GM21381 (cell line): Measurements from ENCODE around the gene NFATC2IP.
"Not testable (repeated sequence)": the region's sequence is repeated elsewhere in the genome, so short reads cannot be mapped to it uniquely, and the experiment has no call there.

Experiments
- ATAC-seq: cut with Tn5 transposase; IDR thresholded peaks from one replicate; pipeline ENCODE4 v1.9.1; 2021; ENCODE audit warnings: mild to moderate bottlenecking, moderate library complexity; ENCODE audit not compliant: unreplicated experiment

The NFATC2IP gene

DNA sequence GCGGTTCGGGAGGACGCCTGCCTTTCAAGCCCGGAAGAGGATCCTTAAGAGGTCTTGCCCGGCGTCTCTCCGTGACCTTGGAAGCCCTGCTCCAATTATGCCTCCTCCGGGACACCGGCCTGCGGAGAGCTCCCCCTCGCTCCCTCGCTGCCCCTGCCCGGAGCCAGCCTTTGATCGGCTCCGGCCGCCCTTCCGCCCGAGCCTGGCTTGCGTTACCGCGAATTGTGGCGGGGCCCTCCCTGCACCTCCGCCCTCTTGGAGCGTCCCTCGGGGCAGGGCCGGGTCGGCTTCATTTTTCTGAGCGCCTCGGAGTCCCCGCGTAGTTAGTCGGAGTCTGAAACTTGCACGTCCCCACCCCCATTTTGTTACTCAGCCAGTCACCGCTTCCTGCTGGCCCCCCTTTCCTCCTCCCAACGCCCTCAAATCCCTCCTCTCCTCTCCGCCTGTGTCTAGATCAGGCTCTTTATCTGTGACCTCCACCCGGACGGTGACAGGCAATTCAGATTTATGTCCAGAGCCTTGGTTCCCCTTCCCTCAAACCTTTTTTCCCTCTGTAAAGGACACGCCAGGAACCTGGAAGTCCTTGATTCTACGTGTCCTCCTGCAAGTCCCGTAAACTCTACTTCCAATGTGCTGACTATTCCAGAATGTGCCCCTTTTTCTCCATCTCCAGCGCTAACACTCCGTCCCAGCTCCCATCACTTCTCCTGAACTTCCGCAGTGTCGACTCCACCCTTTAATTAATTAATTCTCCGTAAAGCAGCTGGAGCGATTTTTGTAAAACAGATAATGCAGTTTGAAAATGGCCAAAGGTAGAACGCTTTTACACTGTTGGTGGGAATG is 25.1 kb upstream of the NFATC2IP start:
- ATAC-seq, result peak; percentile 38

DNA sequence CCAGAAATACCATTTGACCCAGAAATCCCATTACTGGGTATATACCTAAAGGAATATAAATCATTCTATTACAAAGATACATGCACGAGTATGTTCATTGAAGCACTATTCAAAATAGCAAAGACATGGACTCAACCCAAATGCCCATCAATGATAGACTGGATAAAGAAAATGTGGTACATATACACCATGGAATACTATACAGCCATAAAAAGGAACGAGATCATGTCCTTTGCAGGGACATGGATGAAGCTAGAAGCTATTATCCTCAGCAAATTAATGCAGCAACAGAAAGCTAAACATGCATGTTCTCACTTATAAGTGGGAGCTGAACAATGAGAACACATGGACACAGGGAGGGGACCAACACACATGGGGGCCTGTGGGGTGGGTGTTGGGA is 24.5 kb upstream of the NFATC2IP start:
- not testable (repeated sequence) for ATAC-seq

DNA sequence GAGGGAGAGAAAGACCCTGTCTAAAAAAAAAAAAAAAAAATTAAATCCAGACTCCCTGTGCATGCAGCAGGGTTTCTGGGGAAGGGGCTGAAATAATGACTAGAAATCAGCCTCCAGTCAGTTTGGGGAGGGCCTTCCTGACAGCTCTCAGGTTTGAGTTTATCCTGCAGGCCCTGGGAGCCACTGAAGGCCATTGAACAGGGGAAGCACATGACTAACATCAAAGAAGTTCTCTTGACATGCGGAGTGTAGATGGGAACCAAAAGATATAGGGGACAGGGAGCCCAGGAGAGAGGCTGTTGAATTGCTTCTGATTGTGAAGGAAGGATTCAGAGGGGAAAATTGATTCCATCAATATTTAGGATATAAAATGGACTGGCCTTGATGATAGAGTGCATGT is 22.9 kb upstream of the NFATC2IP start:
- ATAC-seq, result no peak

DNA sequence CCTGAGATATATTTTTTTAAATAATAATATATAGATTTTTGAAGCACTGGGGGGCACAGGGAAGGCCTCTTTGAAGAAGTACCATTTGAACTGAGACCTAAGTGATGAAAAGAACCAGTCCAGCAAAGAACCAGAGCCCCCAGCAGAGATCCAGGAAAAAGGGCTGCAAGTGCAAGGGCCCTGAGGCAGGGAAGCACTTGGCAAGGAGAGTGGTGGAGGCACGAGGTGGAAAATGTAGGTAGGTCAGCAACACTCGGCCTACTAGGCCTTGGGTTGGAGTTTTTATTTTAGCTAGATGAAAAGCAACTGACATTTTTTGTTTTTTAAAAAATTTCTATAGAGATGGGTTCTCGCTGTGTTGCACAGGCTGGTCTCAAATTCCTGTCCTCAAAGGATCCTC is 20.5 kb upstream of the NFATC2IP start:
- ATAC-seq, result no peak

DNA sequence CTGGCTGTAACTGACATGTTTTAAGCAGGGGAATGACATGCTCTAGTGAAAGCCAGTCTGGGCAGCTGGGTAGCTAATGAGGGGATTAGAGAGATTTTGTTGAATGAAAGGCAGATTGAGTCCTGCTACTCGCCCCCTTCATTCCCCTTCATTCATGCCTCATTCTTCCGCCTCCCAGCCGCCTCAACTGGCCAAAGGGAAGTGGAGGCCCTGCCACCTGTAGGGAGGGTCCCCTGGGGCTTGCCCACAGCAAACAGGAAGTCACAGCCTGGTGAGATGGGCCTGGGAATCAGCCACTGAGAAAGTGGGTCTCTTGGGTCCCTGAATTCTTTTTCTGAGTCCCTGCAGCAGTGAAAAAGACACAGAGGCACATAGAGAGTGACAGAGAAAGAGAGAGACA is 20.1 kb upstream of the NFATC2IP start:
- peak; percentile 47 for ATAC-seq

DNA sequence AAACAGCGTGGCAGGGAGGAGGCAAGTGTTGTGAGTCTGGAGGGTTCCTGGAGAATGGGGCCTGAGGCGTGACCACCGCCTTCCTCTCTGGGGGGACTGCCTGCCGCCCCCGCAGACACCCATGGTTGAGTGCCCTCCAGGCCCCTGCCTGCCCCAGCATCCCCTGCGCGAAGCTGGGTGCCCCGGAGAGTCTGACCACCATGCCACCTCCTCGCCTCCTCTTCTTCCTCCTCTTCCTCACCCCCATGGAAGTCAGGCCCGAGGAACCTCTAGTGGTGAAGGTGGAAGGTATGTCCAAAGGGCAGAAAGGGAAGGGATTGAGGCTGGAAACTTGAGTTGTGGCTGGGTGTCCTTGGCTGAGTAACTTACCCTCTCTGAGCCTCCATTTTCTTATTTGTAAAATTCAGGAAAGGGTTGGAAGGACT is 18.9 kb upstream of the NFATC2IP start, which contains the start of gene CD19:
CD19 (plus strand) TSS at position 171 of the 425 bp plus-strand sequence; CDS start at position 201, 30 bp downstream.
- ATAC-seq, result no peak

DNA sequence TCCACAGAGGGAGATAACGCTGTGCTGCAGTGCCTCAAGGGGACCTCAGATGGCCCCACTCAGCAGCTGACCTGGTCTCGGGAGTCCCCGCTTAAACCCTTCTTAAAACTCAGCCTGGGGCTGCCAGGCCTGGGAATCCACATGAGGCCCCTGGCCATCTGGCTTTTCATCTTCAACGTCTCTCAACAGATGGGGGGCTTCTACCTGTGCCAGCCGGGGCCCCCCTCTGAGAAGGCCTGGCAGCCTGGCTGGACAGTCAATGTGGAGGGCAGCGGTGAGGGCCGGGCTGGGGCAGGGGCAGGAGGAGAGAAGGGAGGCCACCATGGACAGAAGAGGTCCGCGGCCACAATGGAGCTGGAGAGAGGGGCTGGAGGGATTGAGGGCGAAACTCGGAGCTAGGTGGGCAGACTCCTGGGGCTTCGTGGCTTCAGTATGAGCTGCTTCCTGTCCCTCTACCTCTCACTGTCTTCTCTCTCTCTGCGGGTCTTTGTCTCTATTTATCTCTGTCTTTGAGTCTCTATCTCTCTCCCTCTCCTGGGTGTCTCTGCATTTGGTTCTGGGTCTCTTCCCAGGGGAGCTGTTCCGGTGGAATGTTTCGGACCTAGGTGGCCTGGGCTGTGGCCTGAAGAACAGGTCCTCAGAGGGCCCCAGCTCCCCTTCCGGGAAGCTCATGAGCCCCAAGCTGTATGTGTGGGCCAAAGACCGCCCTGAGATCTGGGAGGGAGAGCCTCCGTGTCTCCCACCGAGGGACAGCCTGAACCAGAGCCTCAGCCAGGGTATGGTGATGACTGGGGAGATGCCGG is 18.2 kb upstream of the NFATC2IP start:
- no peak for ATAC-seq

DNA sequence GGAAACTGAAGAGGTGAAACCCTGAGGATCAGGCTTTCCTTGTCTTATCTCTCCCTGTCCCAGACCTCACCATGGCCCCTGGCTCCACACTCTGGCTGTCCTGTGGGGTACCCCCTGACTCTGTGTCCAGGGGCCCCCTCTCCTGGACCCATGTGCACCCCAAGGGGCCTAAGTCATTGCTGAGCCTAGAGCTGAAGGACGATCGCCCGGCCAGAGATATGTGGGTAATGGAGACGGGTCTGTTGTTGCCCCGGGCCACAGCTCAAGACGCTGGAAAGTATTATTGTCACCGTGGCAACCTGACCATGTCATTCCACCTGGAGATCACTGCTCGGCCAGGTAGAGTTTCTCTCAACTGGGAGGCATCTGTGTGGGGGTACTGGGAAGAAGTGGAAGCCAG is 17.6 kb upstream of the NFATC2IP start:
- no peak for ATAC-seq

DNA sequence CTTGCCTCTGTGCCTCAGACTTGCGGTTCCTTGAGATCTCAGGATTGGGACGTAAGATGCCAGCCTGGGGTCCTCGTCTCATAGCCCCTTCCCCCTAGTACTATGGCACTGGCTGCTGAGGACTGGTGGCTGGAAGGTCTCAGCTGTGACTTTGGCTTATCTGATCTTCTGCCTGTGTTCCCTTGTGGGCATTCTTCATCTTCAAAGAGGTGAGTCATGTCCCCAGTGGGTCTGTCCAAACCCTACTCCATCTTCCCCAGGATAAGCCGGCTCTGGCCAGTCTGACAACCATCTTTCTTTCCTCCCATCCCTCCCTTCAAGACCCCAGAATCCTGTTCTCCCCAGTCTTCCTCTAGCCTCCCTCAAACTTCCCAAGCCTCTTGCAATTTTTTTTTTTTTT is 15.4 kb upstream of the NFATC2IP start:
- ATAC-seq, result no peak

DNA sequence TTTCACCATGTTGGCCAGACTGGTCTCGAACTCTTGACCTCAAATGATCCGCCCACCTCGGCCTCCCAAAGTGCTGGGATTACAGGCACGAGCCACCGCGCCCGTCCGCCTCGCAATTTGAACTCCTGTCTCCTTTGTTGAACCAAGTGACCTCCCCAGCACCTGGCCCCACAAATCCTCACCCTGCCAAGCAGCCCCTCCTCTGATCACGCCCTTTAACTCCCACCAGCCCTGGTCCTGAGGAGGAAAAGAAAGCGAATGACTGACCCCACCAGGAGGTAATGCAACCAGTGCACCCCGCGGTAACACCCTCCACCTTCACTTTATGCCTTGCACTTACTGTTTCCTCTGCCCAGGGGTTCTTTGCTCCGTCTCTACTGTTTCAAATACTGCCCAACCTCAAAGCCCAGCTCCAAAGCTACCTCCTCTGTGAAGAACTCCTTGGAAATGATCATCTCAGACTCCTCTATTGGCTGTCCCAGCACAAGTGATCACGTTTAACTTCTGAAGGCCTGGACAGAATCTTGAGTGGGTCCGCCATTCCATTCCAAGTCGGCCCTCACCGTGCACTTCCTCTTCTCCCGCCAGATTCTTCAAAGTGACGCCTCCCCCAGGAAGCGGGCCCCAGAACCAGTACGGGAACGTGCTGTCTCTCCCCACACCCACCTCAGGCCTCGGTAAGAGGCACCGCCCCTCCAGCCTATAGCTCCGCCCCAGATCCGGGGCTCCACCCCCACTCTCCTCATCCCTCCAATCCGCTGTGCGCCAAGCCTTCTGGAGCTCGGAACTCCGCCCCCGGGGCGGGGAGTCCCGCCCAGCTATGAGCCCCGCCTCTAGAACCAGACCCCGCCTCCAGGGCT is 14.6 kb upstream of the NFATC2IP start:
- peak; percentile 72 for ATAC-seq

DNA sequence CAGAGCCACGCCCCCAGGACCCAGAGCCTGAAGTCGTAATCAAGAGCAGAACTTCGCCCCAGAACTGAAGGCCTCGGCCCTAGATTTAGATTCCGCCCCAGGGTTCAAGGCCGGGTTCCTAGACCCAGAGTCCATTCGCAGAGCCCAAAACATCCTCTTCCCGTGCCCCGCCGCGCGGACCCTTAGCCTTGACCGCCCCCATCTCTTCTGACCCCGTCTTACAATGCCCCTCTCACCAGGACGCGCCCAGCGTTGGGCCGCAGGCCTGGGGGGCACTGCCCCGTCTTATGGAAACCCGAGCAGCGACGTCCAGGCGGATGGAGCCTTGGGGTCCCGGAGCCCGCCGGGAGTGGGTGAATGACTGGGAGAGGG is 14.0 kb upstream of the NFATC2IP start:
- no peak for ATAC-seq

DNA sequence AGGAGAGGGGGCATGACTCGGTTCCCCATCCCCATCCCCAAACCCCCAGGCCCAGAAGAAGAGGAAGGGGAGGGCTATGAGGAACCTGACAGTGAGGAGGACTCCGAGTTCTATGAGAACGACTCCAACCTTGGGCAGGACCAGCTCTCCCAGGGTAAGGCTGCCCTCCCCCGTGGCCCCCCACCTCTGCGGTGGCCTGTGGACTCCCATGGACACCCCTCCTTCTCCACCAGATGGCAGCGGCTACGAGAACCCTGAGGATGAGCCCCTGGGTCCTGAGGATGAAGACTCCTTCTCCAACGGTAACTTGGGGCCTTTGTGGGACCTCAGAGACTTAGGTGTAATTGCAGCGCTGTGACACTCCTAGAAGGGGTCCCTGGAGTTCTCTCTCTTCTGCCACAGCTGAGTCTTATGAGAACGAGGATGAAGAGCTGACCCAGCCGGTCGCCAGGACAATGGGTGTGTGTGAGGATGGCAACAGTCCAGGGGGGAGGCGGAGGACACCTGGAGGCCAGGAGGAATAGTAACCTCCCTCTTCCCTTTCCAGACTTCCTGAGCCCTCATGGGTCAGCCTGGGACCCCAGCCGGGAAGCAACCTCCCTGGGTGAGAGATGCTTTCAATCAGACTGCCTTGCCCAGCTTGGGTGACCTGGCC is 13.4 kb upstream of the NFATC2IP start:
- ATAC-seq, result no peak

DNA sequence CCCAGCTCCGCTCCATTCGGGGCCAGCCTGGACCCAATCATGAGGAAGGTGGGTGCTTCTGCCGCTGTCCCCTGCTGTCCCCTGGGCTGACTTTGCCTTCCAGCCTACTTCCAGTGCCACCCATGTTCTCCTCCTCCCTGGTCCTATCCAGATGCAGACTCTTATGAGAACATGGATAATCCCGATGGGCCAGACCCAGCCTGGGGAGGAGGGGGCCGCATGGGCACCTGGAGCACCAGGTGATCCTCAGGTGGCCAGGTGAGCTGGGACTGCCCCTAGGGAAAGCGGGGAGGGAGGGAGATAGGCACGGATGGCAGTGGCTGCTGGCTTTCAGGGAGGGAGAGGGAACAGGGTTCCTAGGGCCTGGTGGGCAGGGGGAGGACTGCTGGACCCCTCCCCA is 12.0 kb upstream of the NFATC2IP start:
- ATAC-seq, result no peak

DNA sequence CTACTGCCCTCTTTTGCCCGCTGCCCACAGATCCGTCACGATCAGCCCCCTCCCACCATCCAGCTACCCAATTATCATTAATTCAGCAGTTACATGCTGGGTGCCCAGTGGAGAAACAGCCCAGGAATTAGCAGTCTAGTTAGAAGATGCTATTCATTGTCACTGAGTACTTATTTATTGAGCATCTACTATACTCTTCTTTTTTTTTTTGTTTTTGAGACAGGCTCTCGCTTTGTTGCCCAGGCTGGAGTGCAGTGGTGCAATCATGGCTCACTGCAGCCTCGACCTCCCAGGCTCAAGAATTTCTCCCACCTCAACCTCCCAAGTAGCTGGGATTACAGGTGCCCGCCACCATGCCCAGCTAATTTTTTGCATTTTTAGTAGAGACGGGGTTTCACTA is 10.9 kb upstream of the NFATC2IP start:
- not testable (repeated sequence) for ATAC-seq

DNA sequence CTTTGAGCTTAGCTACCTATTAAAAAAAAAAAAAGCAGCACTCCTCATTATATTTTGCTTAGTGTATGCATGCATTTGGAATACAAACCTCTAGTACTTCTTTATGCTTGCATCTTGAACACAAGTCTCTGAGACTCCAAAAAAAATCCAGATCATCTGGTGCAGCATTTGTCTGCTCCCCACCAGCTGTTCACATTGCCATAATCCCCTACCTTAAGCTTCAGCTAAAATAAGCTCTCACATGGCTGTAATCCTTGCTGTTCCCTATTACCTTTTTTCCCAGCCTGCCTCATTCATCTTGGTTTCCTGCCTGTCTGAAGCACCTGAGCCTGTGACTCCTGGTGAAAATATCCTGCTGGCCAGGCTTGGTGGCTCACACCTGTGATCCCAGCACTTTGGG is 7.5 kb upstream of the NFATC2IP start:
- no peak for ATAC-seq

DNA sequence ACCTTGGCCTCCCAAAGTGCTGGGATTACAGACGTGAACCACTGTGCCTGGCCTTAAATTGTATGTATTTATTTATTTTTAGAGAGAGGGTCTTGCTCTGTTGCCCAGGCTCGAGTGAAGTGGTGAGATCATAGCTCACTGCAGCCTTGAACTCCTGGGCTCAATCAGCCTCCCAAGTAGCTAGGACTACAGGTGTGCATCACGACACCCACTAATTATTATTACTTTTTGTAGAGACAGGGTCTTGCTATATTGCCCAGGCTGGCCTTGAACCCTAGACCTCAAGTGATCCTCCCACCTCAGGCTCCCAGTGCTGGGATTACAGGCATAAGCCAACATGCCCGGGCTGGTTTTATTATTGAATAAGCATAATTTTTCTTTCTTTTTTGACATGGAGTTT is 4.1 kb upstream of the NFATC2IP start:
- ATAC-seq, result no peak

DNA sequence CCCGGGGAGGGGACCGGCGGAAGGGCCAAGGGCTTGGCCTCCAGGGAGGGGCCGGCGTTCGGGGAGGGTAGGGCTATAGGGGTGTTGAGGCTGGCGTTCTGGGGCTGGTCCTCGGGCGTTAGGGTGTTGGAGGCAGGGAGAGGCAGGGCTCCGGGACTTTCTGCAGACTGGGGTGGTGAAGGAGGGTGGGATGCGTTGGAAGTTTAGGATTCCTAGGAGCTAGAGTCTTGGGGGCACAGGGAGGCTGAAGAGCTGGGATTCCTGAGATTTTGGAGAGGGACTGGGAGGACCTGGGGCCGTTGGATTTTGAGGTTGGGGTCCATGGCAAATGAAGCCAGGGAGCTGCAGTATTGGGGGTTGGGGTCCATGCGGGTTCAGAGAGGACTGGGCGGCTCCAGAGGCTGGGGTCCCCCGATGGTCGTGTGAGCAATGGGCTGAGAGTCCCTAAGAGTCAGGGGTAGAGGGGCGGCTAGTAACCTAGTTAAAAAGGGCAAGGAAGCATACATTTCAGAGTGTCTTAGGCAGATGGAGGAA is 740 bp downstream of the NFATC2IP start:
- ATAC-seq, result peak; percentile 20

DNA sequence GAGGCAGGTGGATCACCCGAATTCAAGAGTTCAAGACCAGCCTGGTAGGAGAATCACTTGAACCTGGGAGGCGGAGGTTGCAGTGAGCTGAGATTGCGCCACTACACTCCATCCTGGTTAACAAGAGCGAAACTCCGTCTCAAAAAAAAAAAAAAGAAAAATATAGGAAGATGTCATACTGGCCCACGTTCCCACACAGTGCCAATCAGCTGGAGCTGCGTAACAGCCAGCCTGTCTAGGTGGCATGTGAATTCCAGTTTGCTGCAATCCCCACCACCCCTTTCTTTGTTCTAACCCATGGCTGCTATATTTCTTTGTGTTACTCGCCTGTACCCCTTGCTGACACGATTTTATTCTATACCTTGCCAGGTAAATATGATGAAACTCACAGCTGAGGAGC is 7.5 kb downstream of the NFATC2IP start:
- ATAC-seq, result no peak

DNA sequence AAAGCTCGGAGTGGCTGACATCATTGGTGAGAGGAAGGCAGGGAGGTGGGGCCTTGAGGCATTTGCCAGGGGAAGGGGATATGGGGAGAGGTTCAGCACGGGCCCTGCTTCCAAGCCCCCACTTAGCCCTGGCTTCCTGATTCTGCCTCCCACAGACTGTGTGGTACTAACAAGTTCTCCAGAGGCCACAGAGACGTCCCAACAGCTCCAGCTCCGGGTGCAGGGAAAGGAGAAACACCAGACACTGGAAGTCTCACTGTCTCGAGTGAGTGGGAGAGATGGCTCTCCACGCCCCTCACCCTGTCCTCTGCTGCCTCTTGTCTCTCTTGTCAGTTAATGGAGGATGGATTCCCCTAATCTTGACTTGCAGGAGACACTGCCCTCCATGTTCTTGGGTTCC is 8.1 kb downstream of the NFATC2IP start:
- ATAC-seq, result no peak

DNA sequence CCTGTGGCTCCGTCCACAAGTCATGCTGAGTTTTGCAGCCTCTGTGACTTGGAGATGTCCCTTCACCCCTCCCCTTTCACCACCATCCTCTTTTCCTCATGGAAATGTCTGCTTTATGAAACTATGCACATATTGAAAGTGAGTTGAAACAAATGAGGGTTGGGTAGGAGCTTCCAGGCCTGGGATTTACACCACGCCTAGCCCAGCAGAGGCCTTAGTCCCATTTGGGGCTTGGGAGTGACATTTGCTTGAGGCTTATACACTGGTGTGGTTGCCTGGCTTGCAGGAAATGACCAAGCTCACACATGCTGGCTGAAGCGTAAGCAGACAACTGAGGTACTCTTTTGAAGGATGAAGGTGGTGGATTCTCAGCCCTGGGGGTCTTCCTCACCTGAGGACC is 13.3 kb downstream of the NFATC2IP start:
- no peak for ATAC-seq
